Prostate gland (tissue), 2 donors: ENCODE results near the gene CYTH2. TPM values are rescaled to one million over a fixed set of nuclear protein-coding genes. Genes with fewer than 3 reads are reported as not detected.

ENCODE experiments used
- DNase-seq: peaks from one replicate; pipeline ENCODE4 v3.0.0-alpha.2; 2019; ENCODE audit warnings: low spot score
- H3K27ac ChIP-seq, 2 donors: fragments of 200-600 bp; sonication (generic); 2 replicates each; pipeline ENCODE4 v1.5.1; 2017 to 2019
- H3K27me3 ChIP-seq: fragments of 200-600 bp; sonication (generic); replicated peaks from 2 replicates; pipeline ENCODE4 v1.5.1; 2019; ENCODE audit not compliant: insufficient read depth
- H3K36me3 ChIP-seq, 2 donors: fragments of 200-600 bp; sonication (generic); 1 replicate in 1 of 2; 2 replicates in 1 of 2; pipeline versions ENCODE4 v1.5.1 to v1.8.1; 2017 to 2019
- H3K4me1 ChIP-seq: fragments of 200-600 bp; sonication (generic); replicated peaks from 2 replicates; pipeline ENCODE4 v1.5.1; 2019
- H3K4me3 ChIP-seq, 2 donors: fragments of 200-600 bp; sonication (generic); 2 replicates each; pipeline ENCODE4 v1.5.1; 2017 to 2019
- H3K9me3 ChIP-seq: fragments of 200-600 bp; sonication (generic); 2 replicates; pipeline ENCODE4 v1.5.1; 2017
- CTCF ChIP-seq, 4 experiments: fragments of 200-600 bp in 2 of 4; fragments of 450-650 bp in 2 of 4; sonication (generic) in 2 of 4; IDR thresholded peaks; 1 replicate in 3 of 4; 2 replicates in 1 of 4; pipeline ENCODE4 v1.5.1; 2016 to 2019; ENCODE audit warnings: antibody characterized with exemption in 4 of 4, mild to moderate bottlenecking in 2 of 4, moderate library complexity in 2 of 4
- POLR2A ChIP-seq: fragments of 450-650 bp; IDR thresholded peaks from one replicate; pipeline ENCODE4 v1.6.1; 2016; ENCODE audit warnings: antibody characterized with exemption, mild to moderate bottlenecking
- POLR2AphosphoS5 ChIP-seq: sonication (generic); formaldehyde crosslinking; IDR thresholded peaks from one replicate; pipeline ENCODE4 v1.6.1; 2017; ENCODE audit warnings: antibody characterized with exemption
- WGBS: methylation state at CpG from one replicate; pipeline ENCODE4 v1.1.5; 2018; 5-methylcytosine and 5-hydroxymethylcytosine counted together
- intact Hi-C: fragments of 100-400 bp; cut with DNase I; formaldehyde crosslinking; loops from one replicate; pipeline ENCODE4 v1.14.2; 2022
- total RNA-seq, 2 donors: library from RNA; depleted of rRNA; stranded (reverse); fragments of >200 nt; gene quantifications; one replicate each; pipeline ENCODE4 v1.1.0, GENCODE V29; 2016

CYTH2 gene
- total RNA-seq, 2 donors from 2014 or later = 50.6 to 97.1 TPM

GRCh38 chr19:48441360-48442050 lies 27.7 kb upstream of the CYTH2 start:
- no peak overlapping the region for H3K4me3 ChIP-seq
- DNase-seq = no peak
- 94% methylated on average over 20 of the region's 20 CpGs for WGBS
- peaks cover 4% of the 10 kb centered on the region for H3K4me1 ChIP-seq
- no peak for TF ChIP-seq POLR2AphosphoS5
- TF ChIP-seq CTCF (IDR thresholded peaks at IDR 0.05) = no peak
- no peak for TF ChIP-seq POLR2A
- no peaks in the 10 kb centered on the region for H3K9me3 ChIP-seq
- no peaks in the 10 kb centered on the region for H3K27me3 ChIP-seq
- H3K36me3 ChIP-seq = no peaks in the 10 kb centered on the region
- intact Hi-C loops = no loop called here
- H3K27ac ChIP-seq = no peak overlapping the region

GRCh38 chr19:48442116-48443035 lies 26.8 kb upstream of the CYTH2 start:
- Histone ChIP-seq H3K27ac (no peak overlapping the region), H3K27me3 (no peaks in the 10 kb centered on the region), H3K4me3 (peak overlapping the region in 1 of 2 donors; percentile 23), H3K36me3 (no peaks in the 10 kb centered on the region), H3K9me3 (no peaks in the 10 kb centered on the region), H3K4me1 (peaks cover 4% of the 10 kb centered on the region)
- intact Hi-C loops = no loop called here
- TF ChIP-seq CTCF (IDR thresholded peaks at IDR 0.05) (no peak), POLR2A (no peak), POLR2AphosphoS5 (no peak)
- 39% methylated on average over 56 of the region's 94 CpGs for WGBS
- DNase-seq = no peak

- no peaks in the 10 kb centered on the region for H3K27me3 ChIP-seq
- H3K9me3 ChIP-seq = no peaks in the 10 kb centered on the region
- peaks cover 4% of the 10 kb centered on the region for H3K4me1 ChIP-seq
- intact Hi-C loops = no loop called here
- TF ChIP-seq CTCF (IDR thresholded peaks at IDR 0.05) (no peak), POLR2AphosphoS5 (no peak), POLR2A (no peak)
- no peak overlapping the region for H3K27ac ChIP-seq
- no peaks in the 10 kb centered on the region for H3K36me3 ChIP-seq
- DNase-seq = no peak
- H3K4me3 ChIP-seq = peak overlapping the region; percentile 23 to 30
- 2% methylated on average over 9 of the region's 60 CpGs for WGBS
Measured at GRCh38 chr19:48443256-48443655, 25.9 kb upstream of the CYTH2 start.

DNA sequence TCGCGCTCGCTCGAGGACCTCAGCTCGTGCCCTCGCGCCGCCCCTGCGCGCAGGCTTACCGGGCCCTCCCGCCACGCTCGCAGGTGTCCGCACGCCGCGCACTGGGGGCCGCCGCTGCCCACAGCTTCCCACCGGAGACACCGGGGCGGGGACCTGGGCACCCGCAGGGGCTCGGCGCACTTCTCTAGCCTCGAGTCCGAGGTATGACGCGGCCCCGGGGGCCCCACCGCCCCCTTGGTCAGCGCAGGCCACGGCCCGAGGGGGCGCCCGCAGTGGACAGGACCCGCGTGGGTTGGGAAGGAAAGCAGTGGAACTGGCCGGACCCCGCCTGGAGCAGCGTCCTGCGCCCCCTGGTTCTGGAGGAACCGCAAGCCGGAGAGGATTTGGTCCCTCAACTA lies 25.4 kb upstream of the CYTH2 start:
- H3K4me3 ChIP-seq = peak overlapping the region; percentile 12 to 23
- intact Hi-C loops = no loop called here
- no peak overlapping the region for H3K27ac ChIP-seq
- no peaks in the 10 kb centered on the region for H3K9me3 ChIP-seq
- no peaks in the 10 kb centered on the region for H3K36me3 ChIP-seq
- TF ChIP-seq POLR2AphosphoS5 (no peak), CTCF (IDR thresholded peaks at IDR 0.05) (no peak), POLR2A (no peak)
- no peaks in the 10 kb centered on the region for H3K27me3 ChIP-seq
- DNase-seq = no peak
- peaks cover 4% of the 10 kb centered on the region for H3K4me1 ChIP-seq
- 11% methylated on average over 25 of the region's 45 CpGs for WGBS
